Stomach (tissue), 9 donors: ENCODE results near the gene ZDHHC13. TPM values are rescaled to one million over a fixed set of nuclear protein-coding genes. Genes with fewer than 3 reads are reported as not detected.

Experiments
- DNase-seq, 2 donors: peaks; one replicate each; pipeline versions ENCODE4 v3.0.0 to v3.0.0-alpha.2; 2013 to 2019
- H3K27ac ChIP-seq, 5 donors: fragments of 200-600 bp in 4 of 5; sonication (generic) in 4 of 5; one replicate each; pipeline ENCODE4 v1.5.1; 2013 to 2019; ENCODE audit warnings: mild to moderate bottlenecking in 1 of 5, moderate library complexity in 1 of 5
- H3K27me3 ChIP-seq, 3 donors: fragments of 200-600 bp; sonication (generic); one replicate each; pipeline ENCODE4 v1.5.1; 2017 to 2019; ENCODE audit warnings: mixed run types in 1 of 3
- H3K36me3 ChIP-seq, 4 donors: fragments of 200-600 bp; sonication (generic); 1 replicate in 3 of 4; 2 replicates in 1 of 4; pipeline ENCODE4 v1.5.1; 2016 to 2019
- H3K4me1 ChIP-seq, 4 donors: fragments of 200-600 bp; sonication (generic); one replicate each; pipeline ENCODE4 v1.5.1; 2016 to 2019
- H3K4me3 ChIP-seq, 4 donors: fragments of 200-600 bp; sonication (generic) in 3 of 4; one replicate each; pipeline ENCODE4 v1.5.1; 2016 to 2019; ENCODE audit warnings: mild to moderate bottlenecking in 1 of 4
- H3K9me3 ChIP-seq, 4 donors: fragments of 200-600 bp; sonication (generic); one replicate each; pipeline ENCODE4 v1.5.1; 2016 to 2019
- CTCF ChIP-seq, 7 experiments: fragments of 450-650 bp in 4 of 7; fragments of 200-600 bp in 3 of 7; sonication (generic) in 3 of 7; IDR thresholded peaks; one replicate each; pipeline ENCODE4 v1.5.1; 2016 to 2019; ENCODE audit warnings: antibody characterized with exemption in 7 of 7, control low read depth in 2 of 7, mild to moderate bottlenecking in 1 of 7
- EP300 ChIP-seq: sonication (generic); formaldehyde crosslinking; IDR thresholded peaks from one replicate; pipeline ENCODE4 v1.6.1; 2017; ENCODE audit warnings: antibody characterized with exemption
- POLR2A ChIP-seq, 4 donors: fragments of 450-650 bp; IDR thresholded peaks; one replicate each; pipeline ENCODE4 v1.6.1; 2016; ENCODE audit warnings: antibody characterized with exemption in 4 of 4, control low read depth in 2 of 4, mild to moderate bottlenecking in 1 of 4, moderate library complexity in 1 of 4
- POLR2AphosphoS5 ChIP-seq, 3 donors: sonication (generic); formaldehyde crosslinking; IDR thresholded peaks; one replicate each; pipeline ENCODE4 v1.6.1; 2016; ENCODE audit warnings: antibody characterized with exemption in 3 of 3
- WGBS, 5 donors: extraction: QIAGEN DNeasy Blood & Tissue Kit in 3 of 5; methylation state at CpG; one replicate each; pipeline versions ENCODE4 v1.1.5 to v1.1.7; 2013 to 2018; 5-methylcytosine and 5-hydroxymethylcytosine counted together
- intact Hi-C: fragments of 100-400 bp; cut with DNase I; formaldehyde crosslinking; loops from one replicate; pipeline ENCODE4 v1.15.1; 2023; ENCODE audit warnings: low total_unique reads
- polyA plus RNA-seq, 3 donors: library from polyadenylated mRNA; stranded (reverse); fragments of 200-250 nt; gene quantifications; one replicate each; pipeline ENCODE4 v1.2.3, GENCODE V29; 2013
- total RNA-seq, 5 donors: library from RNA; depleted of rRNA; stranded (reverse); fragments of >200 nt; gene quantifications; one replicate each; pipeline versions ENCODE4 v1.1.0 to v1.2.3, GENCODE V29; 2014 to 2016
- donor health status: healthy with polysubstance abuse.
- donor health status: Bipolar disorder and iron deficiency.
- donor health status: healthy.

ZDHHC13 gene
- total and polyA plus RNA-seq, 8 donors: 5.5 to 43.9 (median 19.5) TPM

DNA sequence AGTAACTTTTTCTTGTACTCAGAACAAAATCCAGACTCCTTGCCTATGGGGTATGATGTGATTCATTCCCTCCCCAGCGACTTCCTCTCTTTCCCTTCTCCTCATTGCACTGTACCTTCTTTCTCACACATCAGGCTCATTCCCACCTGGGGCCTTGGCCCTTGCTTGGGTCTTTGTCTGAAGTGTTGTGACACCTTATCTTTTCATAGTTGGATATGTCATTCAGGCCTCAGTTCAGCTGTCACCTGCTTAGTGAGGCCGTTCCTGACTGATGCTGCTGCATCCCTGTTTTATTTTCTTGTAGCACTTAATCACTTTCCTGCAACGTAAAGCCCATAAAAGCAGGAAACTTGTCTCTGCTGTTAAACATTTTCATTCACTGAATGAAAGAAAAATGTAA, 39.9 kb downstream of the ZDHHC13 start:
- H3K27ac ChIP-seq: no peak overlapping the region
- no peaks in the 10 kb centered on the region for H3K4me1 ChIP-seq
- DNase-seq: no peak
- H3K9me3 ChIP-seq: no peaks in the 10 kb centered on the region
- WGBS, 5 donors: 51 to 72% (median 55%) methylated on average over 3 of the region's 3 CpGs
- TF ChIP-seq POLR2AphosphoS5 (IDR thresholded peaks at IDR 0.05) (no peak), CTCF (IDR thresholded peaks at IDR 0.05) (no peak), EP300 (no peak), POLR2A (IDR thresholded peaks at IDR 0.05) (no peak)
- no peak overlapping the region for H3K4me3 ChIP-seq
- no peaks in the 10 kb centered on the region for H3K27me3 ChIP-seq
- peaks cover 2 to 88% (median 69%) of the 10 kb centered on the region in 4 donors for H3K36me3 ChIP-seq
- intact Hi-C loops: no loop called here

DNA sequence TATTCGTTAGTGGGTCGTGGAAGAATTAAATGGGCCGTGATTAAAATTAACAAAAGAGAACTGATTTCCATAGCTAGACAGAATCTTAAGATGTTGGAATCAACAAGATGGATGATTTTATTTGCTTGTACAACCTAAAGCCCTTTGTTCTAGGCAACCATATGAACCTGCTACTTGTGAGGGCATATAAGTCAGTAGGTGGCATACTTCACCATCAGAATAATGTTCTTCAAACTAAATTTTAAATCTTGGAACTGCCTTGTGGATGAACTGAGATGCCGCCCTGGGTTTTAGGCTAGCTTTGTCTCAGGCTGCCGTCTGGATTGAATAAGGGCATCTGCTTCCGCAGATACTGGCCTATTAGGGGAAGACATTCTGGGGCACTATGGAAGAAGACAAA, 43.9 kb downstream of the ZDHHC13 start:
- Histone ChIP-seq H3K27ac (no peak overlapping the region), H3K4me1 (no peaks in the 10 kb centered on the region), H3K9me3 (no peaks in the 10 kb centered on the region), H3K36me3 (peaks cover 4 to 73% (median 55%) of the 10 kb centered on the region in 4 donors), H3K4me3 (no peak overlapping the region), H3K27me3 (no peaks in the 10 kb centered on the region)
- intact Hi-C loops: no loop called here
- peak in 1 of 2 donors; percentile 26 for DNase-seq
- TF ChIP-seq POLR2A (IDR thresholded peaks at IDR 0.05): no peak
- no peak for TF ChIP-seq CTCF (IDR thresholded peaks at IDR 0.05)
- no peak for TF ChIP-seq EP300
- no peak for TF ChIP-seq POLR2AphosphoS5 (IDR thresholded peaks at IDR 0.05)
- WGBS, 5 donors: 53 to 76% (median 65%) methylated on average over 6 of the region's 6 CpGs

- Histone ChIP-seq H3K27ac (no peak overlapping the region), H3K4me1 (no peaks in the 10 kb centered on the region), H3K4me3 (no peak overlapping the region), H3K9me3 (no peaks in the 10 kb centered on the region), H3K27me3 (no peaks in the 10 kb centered on the region), H3K36me3 (peaks cover 4 to 74% (median 59%) of the 10 kb centered on the region in 4 donors)
- TF ChIP-seq POLR2AphosphoS5 (IDR thresholded peaks at IDR 0.05): no peak
- no peak for TF ChIP-seq EP300
- no peak for TF ChIP-seq POLR2A (IDR thresholded peaks at IDR 0.05)
- no peak for TF ChIP-seq CTCF (IDR thresholded peaks at IDR 0.05)
- intact Hi-C loops: no loop called here
- WGBS, 5 donors: 90 to 99% (median 97%) methylated on average over 2 of the region's 2 CpGs
- no peak for DNase-seq
Measured at GRCh38 chr11:19161651-19162050, 44.7 kb downstream of the ZDHHC13 start.

GRCh38 chr11:19162951-19163505, 46.1 kb downstream of the ZDHHC13 start:
- H3K27ac ChIP-seq: no peak overlapping the region
- H3K36me3 ChIP-seq: peaks cover 6 to 75% (median 63%) of the 10 kb centered on the region in 4 donors
- 84 to 100% (median 88%) methylated on average over 1 of the region's 1 CpG for WGBS, 5 donors
- no peak for DNase-seq
- intact Hi-C loops: no loop called here
- H3K4me1 ChIP-seq: no peaks in the 10 kb centered on the region
- no peak overlapping the region for H3K4me3 ChIP-seq
- no peaks in the 10 kb centered on the region for H3K9me3 ChIP-seq
- TF ChIP-seq POLR2A (IDR thresholded peaks at IDR 0.05): no peak
- TF ChIP-seq EP300: no peak
- TF ChIP-seq POLR2AphosphoS5 (IDR thresholded peaks at IDR 0.05): no peak
- no peak for TF ChIP-seq CTCF (IDR thresholded peaks at IDR 0.05)
- no peaks in the 10 kb centered on the region for H3K27me3 ChIP-seq
